ENCODE measurements around the gene TVP23A.

Gene TVP23A

GRCh38 chr16:10738231-10739077 is 80.1 kb downstream of the TVP23A start (continued):
- TF ChIP-seq, protein P1, sequence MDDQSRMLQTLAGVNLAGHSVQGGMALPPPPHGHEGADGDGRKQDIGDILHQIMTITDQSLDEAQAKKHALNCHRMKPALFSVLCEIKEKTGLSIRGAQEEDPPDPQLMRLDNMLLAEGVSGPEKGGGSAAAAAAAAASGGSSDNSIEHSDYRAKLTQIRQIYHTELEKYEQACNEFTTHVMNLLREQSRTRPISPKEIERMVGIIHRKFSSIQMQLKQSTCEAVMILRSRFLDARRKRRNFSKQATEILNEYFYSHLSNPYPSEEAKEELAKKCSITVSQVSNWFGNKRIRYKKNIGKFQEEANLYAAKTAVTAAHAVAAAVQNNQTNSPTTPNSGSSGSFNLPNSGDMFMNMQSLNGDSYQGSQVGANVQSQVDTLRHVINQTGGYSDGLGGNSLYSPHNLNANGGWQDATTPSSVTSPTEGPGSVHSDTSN (CRISPR knock-in tag; IDR thresholded peaks at IDR 0.05) = no peak
- TF ChIP-seq, protein P2, sequence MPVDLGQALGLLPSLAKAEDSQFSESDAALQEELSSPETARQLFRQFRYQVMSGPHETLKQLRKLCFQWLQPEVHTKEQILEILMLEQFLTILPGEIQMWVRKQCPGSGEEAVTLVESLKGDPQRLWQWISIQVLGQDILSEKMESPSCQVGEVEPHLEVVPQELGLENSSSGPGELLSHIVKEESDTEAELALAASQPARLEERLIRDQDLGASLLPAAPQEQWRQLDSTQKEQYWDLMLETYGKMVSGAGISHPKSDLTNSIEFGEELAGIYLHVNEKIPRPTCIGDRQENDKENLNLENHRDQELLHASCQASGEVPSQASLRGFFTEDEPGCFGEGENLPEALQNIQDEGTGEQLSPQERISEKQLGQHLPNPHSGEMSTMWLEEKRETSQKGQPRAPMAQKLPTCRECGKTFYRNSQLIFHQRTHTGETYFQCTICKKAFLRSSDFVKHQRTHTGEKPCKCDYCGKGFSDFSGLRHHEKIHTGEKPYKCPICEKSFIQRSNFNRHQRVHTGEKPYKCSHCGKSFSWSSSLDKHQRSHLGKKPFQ (tag by site-specific recombination; IDR thresholded peaks at IDR 0.05) = 0 out of 2 replicates have a peak, but pooled peaks have one; percentile 11
- TF ChIP-seq ZNF560 (tag by site-specific recombination; IDR thresholded peaks at IDR 0.05; ENCODE audit: borderline replicate concordance) (no peak), OVOL3 (tag by site-specific recombination; IDR thresholded peaks at IDR 0.05) (0 out of 2 replicates have a peak, but pooled peaks have one; percentile 36), ZNF518A (tag by site-specific recombination; conservative IDR thresholded peaks at IDR 0.05; ENCODE audit: low read depth) (no peak), ZNF24 (tag by site-specific recombination; IDR thresholded peaks at IDR 0.05) (0 out of 2 replicates have a peak, but pooled peaks have one; percentile 57), GLIS1 (tag by site-specific recombination; IDR thresholded peaks at IDR 0.05) (peak; percentile 83), SP3 (tag by site-specific recombination; IDR thresholded peaks at IDR 0.05) (0 out of 2 replicates have a peak, but pooled peaks have one; percentile 23), ZFP37 (tag by site-specific recombination; IDR thresholded peaks at IDR 0.05) (peak; percentile 41; the same call in 1 of the 2 replicates), MEIS1 (CRISPR knock-in tag; IDR thresholded peaks at IDR 0.05; ENCODE audit: borderline replicate concordance) (peak; percentile 45; the same call in 1 of the 2 replicates), ZNF837 (tag by site-specific recombination; IDR thresholded peaks at IDR 0.05) (no peak), ZFP69B (tag by site-specific recombination; IDR thresholded peaks at IDR 0.05) (peak; percentile 28; the same call in 1 of the 2 replicates), BCL11A (tag by site-specific recombination; IDR thresholded peaks at IDR 0.05; ENCODE audit: low read depth) (peak; percentile 95), ZNF621 (tag by site-specific recombination; IDR thresholded peaks at IDR 0.05) (no peak), OSR2 (tag by site-specific recombination; IDR thresholded peaks at IDR 0.05) (no peak), ZNF266 (tag by site-specific recombination; IDR thresholded peaks at IDR 0.05; ENCODE audit: low read depth) (no peak), ZNF777 (tag by site-specific recombination; IDR thresholded peaks at IDR 0.05; ENCODE audit: borderline replicate concordance) (no peak), ZNF239 (tag by site-specific recombination; IDR thresholded peaks at IDR 0.05) (no peak), ZBTB48 (tag by site-specific recombination; IDR thresholded peaks at IDR 0.05) (no peak), SP7 (tag by site-specific recombination; IDR thresholded peaks at IDR 0.05) (peak; percentile 90), ZNF341 (tag by site-specific recombination; IDR thresholded peaks at IDR 0.05; ENCODE audit: low read depth) (no peak), YY1 (tag by site-specific recombination; IDR thresholded peaks at IDR 0.05) (no peak), ZNF211 (tag by site-specific recombination; IDR thresholded peaks at IDR 0.05; ENCODE audit: low read depth) (no peak), ZNF610 (tag by site-specific recombination; IDR thresholded peaks at IDR 0.05; ENCODE audit: borderline replicate concordance) (no peak), ZNF350 (tag by site-specific recombination; IDR thresholded peaks at IDR 0.05) (no peak)
- TF ChIP-seq, protein P3, sequence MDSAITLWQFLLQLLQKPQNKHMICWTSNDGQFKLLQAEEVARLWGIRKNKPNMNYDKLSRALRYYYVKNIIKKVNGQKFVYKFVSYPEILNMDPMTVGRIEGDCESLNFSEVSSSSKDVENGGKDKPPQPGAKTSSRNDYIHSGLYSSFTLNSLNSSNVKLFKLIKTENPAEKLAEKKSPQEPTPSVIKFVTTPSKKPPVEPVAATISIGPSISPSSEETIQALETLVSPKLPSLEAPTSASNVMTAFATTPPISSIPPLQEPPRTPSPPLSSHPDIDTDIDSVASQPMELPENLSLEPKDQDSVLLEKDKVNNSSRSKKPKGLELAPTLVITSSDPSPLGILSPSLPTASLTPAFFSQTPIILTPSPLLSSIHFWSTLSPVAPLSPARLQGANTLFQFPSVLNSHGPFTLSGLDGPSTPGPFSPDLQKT (IDR thresholded peaks at IDR 0.05; ENCODE audit: borderline replicate concordance, low read depth, low read length) = no peak
- TF ChIP-seq, protein P4, sequence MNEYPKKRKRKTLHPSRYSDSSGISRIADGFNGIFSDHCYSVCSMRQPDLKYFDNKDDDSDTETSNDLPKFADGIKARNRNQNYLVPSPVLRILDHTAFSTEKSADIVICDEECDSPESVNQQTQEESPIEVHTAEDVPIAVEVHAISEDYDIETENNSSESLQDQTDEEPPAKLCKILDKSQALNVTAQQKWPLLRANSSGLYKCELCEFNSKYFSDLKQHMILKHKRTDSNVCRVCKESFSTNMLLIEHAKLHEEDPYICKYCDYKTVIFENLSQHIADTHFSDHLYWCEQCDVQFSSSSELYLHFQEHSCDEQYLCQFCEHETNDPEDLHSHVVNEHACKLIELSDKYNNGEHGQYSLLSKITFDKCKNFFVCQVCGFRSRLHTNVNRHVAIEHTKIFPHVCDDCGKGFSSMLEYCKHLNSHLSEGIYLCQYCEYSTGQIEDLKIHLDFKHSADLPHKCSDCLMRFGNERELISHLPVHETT (tag by site-specific recombination; IDR thresholded peaks at IDR 0.05) = peak; percentile 77; the same call in 1 of the 2 replicates
- TF ChIP-seq, protein P5, sequence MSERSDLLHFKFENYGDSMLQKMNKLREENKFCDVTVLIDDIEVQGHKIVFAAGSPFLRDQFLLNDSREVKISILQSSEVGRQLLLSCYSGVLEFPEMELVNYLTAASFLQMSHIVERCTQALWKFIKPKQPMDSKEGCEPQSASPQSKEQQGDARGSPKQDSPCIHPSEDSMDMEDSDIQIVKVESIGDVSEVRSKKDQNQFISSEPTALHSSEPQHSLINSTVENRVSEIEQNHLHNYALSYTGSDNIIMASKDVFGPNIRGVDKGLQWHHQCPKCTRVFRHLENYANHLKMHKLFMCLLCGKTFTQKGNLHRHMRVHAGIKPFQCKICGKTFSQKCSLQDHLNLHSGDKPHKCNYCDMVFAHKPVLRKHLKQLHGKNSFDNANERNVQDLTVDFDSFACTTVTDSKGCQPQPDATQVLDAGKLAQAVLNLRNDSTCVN (tag by site-specific recombination; optimal IDR thresholded peaks at IDR 0.05) = no peak

All from HEK293 (cell line).